Measurements from ENCODE around the gene SNAPIN. TPM values are rescaled to one million over a fixed set of nuclear protein-coding genes. Genes with fewer than 3 reads are reported as not detected.

The SNAPIN gene
- total and polyA plus RNA-seq, 9 of the 15 experiments (the other 6 are each of a cell fraction or from before 2014, with no cell fraction given) = 11.2 to 43.9 (median 32.3) TPM

DNA sequence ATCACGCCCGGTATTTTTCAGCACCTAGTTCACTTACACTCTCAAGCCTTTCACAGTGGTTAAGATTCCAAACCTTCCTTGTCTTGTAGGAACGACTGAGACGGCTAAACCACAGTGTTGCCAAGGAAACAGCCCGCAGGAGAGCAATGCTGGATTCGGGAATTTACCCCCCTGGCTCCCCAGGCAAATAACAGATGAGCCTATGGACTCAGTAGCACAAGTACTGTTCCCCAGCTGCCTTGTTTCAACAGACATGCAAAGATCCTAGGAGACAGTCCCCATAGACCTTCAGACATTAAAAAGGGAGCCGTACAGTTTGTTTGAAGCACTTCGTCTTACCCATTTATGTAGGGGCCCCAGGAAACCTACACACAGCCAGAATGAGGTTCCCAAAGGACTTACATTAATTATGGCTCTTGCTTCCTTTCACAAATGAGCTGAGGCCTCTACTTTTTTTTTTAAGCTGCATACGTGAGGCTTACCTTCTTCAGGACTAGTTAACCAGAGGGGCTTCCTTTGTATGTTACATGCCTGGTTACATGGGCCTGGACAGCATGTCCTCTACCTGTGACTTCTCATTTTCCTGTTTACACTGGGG lies 2.7 kb downstream of the SNAPIN start (continued):
- TF ChIP-seq BRD4 (IDR thresholded peaks at IDR 0.05) (no peak), TCF7 (IDR thresholded peaks at IDR 0.05; ENCODE audit: borderline replicate concordance) (no peak), LEF1 (IDR thresholded peaks at IDR 0.05) (no peak), ATF1 (CRISPR knock-in tag; IDR thresholded peaks at IDR 0.05) (no peak), ATF1 (tag; IDR thresholded peaks at IDR 0.05) (no peak), SREBF1 (IDR thresholded peaks at IDR 0.05; ENCODE audit: borderline replicate concordance, low read depth, low read length) (no peak), HNRNPUL1 (IDR thresholded peaks at IDR 0.05; ENCODE audit: low read length) (no peak), ETV5 (CRISPR knock-in tag; IDR thresholded peaks at IDR 0.05; ENCODE audit: low read depth) (no peak), ZNF384 (IDR thresholded peaks at IDR 0.05; ENCODE audit: low read depth, low read length) (0 out of 2 replicates have a peak, but pooled peaks have one; percentile 5), MAFF (IDR thresholded peaks at IDR 0.05; ENCODE audit: low read length) (no peak), DDX20 (tag; IDR thresholded peaks at IDR 0.05; ENCODE audit: low read depth) (no peak), NEUROD1 (IDR thresholded peaks at IDR 0.05; ENCODE audit: borderline replicate concordance, low read depth, low read length, partially characterized antibody) (no peak), SRSF3 (IDR thresholded peaks at IDR 0.05; ENCODE audit: insufficient read depth, low read length) (no peak), ZKSCAN3 (CRISPR knock-in tag; IDR thresholded peaks at IDR 0.05) (no peak), CHD4 (IDR thresholded peaks at IDR 0.05; ENCODE audit: insufficient read depth, insufficient replicate concordance, low read depth, low read length, poor library complexity, severe bottlenecking) (no peak), NR4A1 (CRISPR knock-in tag; IDR thresholded peaks at IDR 0.05) (no peak), NR4A1 (tag; IDR thresholded peaks at IDR 0.05) (no peak), ZNF77 (CRISPR knock-in tag; IDR thresholded peaks at IDR 0.05) (no peak), GATAD2A (IDR thresholded peaks at IDR 0.05) (no peak), CHCHD3 (CRISPR knock-in tag; IDR thresholded peaks at IDR 0.05) (no peak), MTA1 (IDR thresholded peaks at IDR 0.05; ENCODE audit: borderline replicate concordance) (no peak), HDAC6 (IDR thresholded peaks at IDR 0.05; ENCODE audit: low read depth, low read length) (no peak), JUN (IDR thresholded peaks at IDR 0.05; ENCODE audit: borderline replicate concordance, low read depth, low read length) (no peak), JUN (CRISPR knock-in tag; IDR thresholded peaks at IDR 0.05; ENCODE audit: borderline replicate concordance) (no peak), ZBTB7A (IDR thresholded peaks at IDR 0.05; ENCODE audit: borderline replicate concordance, control insufficient read depth, low read depth, low read length) (no peak), MYBL2 (IDR thresholded peaks at IDR 0.05; ENCODE audit: low read depth) (no peak), MYBL2 (CRISPR knock-in tag; IDR thresholded peaks at IDR 0.05; ENCODE audit: borderline replicate concordance) (no peak), POLR3G (IDR thresholded peaks at IDR 0.05; ENCODE audit: extremely low read depth, insufficient read length, insufficient replicate concordance) (no peak), SIRT6 (IDR thresholded peaks at IDR 0.05; ENCODE audit: low read depth, low read length) (no peak)
- TF ChIP-seq, protein P1, sequence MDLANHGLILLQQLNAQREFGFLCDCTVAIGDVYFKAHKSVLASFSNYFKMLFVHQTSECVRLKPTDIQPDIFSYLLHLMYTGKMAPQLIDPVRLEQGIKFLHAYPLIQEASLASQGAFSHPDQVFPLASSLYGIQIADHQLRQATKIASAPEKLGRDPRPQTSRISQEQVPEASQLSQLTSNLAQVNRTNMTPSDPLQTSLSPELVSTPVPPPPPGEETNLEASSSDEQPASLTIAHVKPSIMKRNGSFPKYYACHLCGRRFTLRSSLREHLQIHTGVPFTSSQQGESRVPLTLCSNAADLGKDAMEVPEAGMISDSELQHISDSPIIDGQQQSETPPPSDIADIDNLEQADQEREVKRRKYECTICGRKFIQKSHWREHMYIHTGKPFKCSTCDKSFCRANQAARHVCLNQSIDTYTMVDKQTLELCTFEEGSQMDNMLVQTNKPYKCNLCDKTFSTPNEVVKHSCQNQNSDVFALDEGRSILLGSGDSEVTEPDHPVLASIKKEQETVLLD (IDR thresholded peaks at IDR 0.05) = no peak
- TF ChIP-seq, protein P2, sequence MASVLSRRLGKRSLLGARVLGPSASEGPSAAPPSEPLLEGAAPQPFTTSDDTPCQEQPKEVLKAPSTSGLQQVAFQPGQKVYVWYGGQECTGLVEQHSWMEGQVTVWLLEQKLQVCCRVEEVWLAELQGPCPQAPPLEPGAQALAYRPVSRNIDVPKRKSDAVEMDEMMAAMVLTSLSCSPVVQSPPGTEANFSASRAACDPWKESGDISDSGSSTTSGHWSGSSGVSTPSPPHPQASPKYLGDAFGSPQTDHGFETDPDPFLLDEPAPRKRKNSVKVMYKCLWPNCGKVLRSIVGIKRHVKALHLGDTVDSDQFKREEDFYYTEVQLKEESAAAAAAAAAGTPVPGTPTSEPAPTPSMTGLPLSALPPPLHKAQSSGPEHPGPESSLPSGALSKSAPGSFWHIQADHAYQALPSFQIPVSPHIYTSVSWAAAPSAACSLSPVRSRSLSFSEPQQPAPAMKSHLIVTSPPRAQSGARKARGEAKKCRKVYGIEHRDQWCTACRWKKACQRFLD (CRISPR knock-in tag; IDR thresholded peaks at IDR 0.05) = no peak

Measured in K562 (cell line).